HG02970 (cell line): ENCODE data around the gene GPR32.
"Not testable (repeated sequence)": the region's sequence is repeated elsewhere in the genome, so short reads cannot be mapped to it uniquely, and the experiment has no call there.

Experiments
- ATAC-seq: cut with Tn5 transposase; IDR thresholded peaks from one replicate; pipeline ENCODE4 v1.9.1; 2021; ENCODE audit warnings: mild to moderate bottlenecking, moderate library complexity, moderate number of reproducible peaks; ENCODE audit not compliant: unreplicated experiment, low FRiP score

Gene GPR32

GRCh38 chr19:50797781-50798658 lies 27.8 kb downstream of the GPR32 start:
- ATAC-seq = no peak

- ATAC-seq = no peak
These were observed 28.6 kb downstream of the GPR32 start for GRCh38 chr19:50798659-50799546.

- ATAC-seq = no peak
These were observed 29.2 kb downstream of the GPR32 start for GRCh38 chr19:50799547-50799851.

- ATAC-seq = no peak
These were observed 30.8 kb downstream of the GPR32 start for GRCh38 chr19:50801107-50801506.

- peak; percentile 3 for ATAC-seq
These were observed 33.6 kb downstream of the GPR32 start for GRCh38 chr19:50803633-50804419.

GRCh38 chr19:50804420-50805272 lies 34.4 kb downstream of the GPR32 start:
- peak; percentile 94 for ATAC-seq

- ATAC-seq = no peak
These were observed 38.6 kb downstream of the GPR32 start for GRCh38 chr19:50808856-50809255.

GRCh38 chr19:50811622-50812238 lies 41.5 kb downstream of the GPR32 start:
- not testable (repeated sequence) for ATAC-seq

GRCh38 chr19:50812474-50812873 lies 42.2 kb downstream of the GPR32 start:
- ATAC-seq = no peak

- ATAC-seq = no peak
These were observed 44.6 kb downstream of the GPR32 start for GRCh38 chr19:50814883-50815282.

- no peak for ATAC-seq
These were observed 45.2 kb downstream of the GPR32 start for GRCh38 chr19:50815439-50815838.

GRCh38 chr19:50817941-50818858 lies 47.9 kb downstream of the GPR32 start:
- peak; percentile 46 for ATAC-seq

- ATAC-seq = no peak
These were observed 48.7 kb downstream of the GPR32 start for GRCh38 chr19:50818859-50819472.

- no peak for ATAC-seq
These were observed 49.4 kb downstream of the GPR32 start for GRCh38 chr19:50819636-50820035.

GRCh38 chr19:50820086-50820485 lies 49.8 kb downstream of the GPR32 start:
- no peak for ATAC-seq

- ATAC-seq = no peak
These were observed 50.4 kb downstream of the GPR32 start for GRCh38 chr19:50820549-50821247.

GRCh38 chr19:50821248-50821612 lies 51.0 kb downstream of the GPR32 start:
- ATAC-seq = no peak
